Measurements from ENCODE around the gene MRPL36. TPM values are rescaled to one million over a fixed set of nuclear protein-coding genes. Genes with fewer than 3 reads are reported as not detected.
A peak's percentile ranks its signal among the peaks of the same experiment; 100 is the strongest.
"Not testable (repeated sequence)": the region's sequence is repeated elsewhere in the genome, so short reads cannot be mapped to it uniquely, and the experiment has no call there.

Gene MRPL36
- total and polyA plus RNA-seq, 9 donors, result 26.8 to 60.7 (median 34.0) TPM

GRCh38 chr5:1799110-1799601 is 481 bp downstream of the MRPL36 start:
- intact Hi-C loops (cut with DNase I), result no loop called here
- 0 to 1% (median 0%) methylated on average over 7 to 35 of the region's 35 CpGs for WGBS, 3 donors
- peak overlapping the region; percentile 75 to 87 for H3K27ac ChIP-seq
- peak overlapping the region; percentile 95 for H3K4me3 ChIP-seq
- no peaks in the 10 kb centered on the region for H3K27me3 ChIP-seq
- H3K9me3 ChIP-seq, result no peaks in the 10 kb centered on the region
- peak; percentile 50 to 66 (median 57) for DNase-seq
- H3K36me3 ChIP-seq, result no peaks in the 10 kb centered on the region
- peaks cover 7% of the 10 kb centered on the region for H3K4me1 ChIP-seq (ENCODE audit: insufficient read depth)
- TF ChIP-seq EP300 (IDR thresholded peaks at IDR 0.05), result no peak
- no peak for TF ChIP-seq CTCF (IDR thresholded peaks at IDR 0.05)
- TF ChIP-seq POLR2A (IDR thresholded peaks at IDR 0.05), result no peak

DNA sequence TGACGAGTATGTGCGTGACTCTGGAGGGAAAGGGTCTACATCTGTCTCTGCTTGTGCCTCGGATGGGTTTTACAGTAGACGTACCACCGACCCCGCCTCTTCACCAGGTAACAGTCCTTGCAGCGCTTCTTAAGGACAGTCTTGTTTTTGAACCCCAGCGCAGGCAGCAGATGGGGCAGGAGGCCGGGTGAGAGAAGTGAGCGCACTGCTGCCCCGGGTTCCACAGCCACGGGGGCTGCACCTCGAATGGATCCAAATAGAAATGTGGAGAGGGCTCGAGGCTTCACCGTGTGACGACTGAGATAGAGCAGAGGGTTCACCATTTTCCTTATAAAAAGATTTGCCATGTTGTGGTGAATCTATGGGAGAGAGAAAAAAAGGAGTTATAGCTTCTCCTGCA is 1.0 kb downstream of the MRPL36 start:
- H3K4me1 ChIP-seq (ENCODE audit: insufficient read depth); DNase-seq; H3K27me3 ChIP-seq; H3K9me3 ChIP-seq; intact Hi-C loops (cut with DNase I); H3K36me3 ChIP-seq: not testable (repeated sequence)
- 85 to 88% (median 87%) methylated on average over 16 of the region's 16 CpGs for WGBS, 3 donors
- H3K4me3 ChIP-seq, result peak overlapping the region; percentile 95
- H3K27ac ChIP-seq, result peak overlapping the region in 1 of 2 donors; percentile 75

- no peak for DNase-seq
- TF ChIP-seq CTCF (IDR thresholded peaks at IDR 0.05) (no peak), POLR2A (IDR thresholded peaks at IDR 0.05) (no peak), EP300 (IDR thresholded peaks at IDR 0.05) (no peak)
- WGBS, 3 donors, result 74 to 94% (median 86%) methylated on average over 11 of the region's 11 CpGs
- Histone ChIP-seq H3K27me3 (no peaks in the 10 kb centered on the region), H3K27ac (no peak overlapping the region), H3K4me3 (no peak overlapping the region), H3K36me3 (no peaks in the 10 kb centered on the region), H3K9me3 (no peaks in the 10 kb centered on the region), H3K4me1 (ENCODE audit: insufficient read depth) (peaks cover 7% of the 10 kb centered on the region)
- intact Hi-C loops (cut with DNase I), result no loop called here
Observed at GRCh38 chr5:1797855-1798254, 1.8 kb downstream of the MRPL36 start.

- TF ChIP-seq CTCF (IDR thresholded peaks at IDR 0.05), result no peak
- TF ChIP-seq EP300 (IDR thresholded peaks at IDR 0.05), result no peak
- TF ChIP-seq POLR2A (IDR thresholded peaks at IDR 0.05), result no peak
- DNase-seq, result no peak
- intact Hi-C loops (cut with DNase I), result no loop called here
- Histone ChIP-seq H3K27ac (no peak overlapping the region), H3K27me3 (no peaks in the 10 kb centered on the region), H3K4me3 (no peak overlapping the region), H3K9me3 (no peaks in the 10 kb centered on the region), H3K36me3 (no peaks in the 10 kb centered on the region), H3K4me1 (ENCODE audit: insufficient read depth) (peaks cover 7% of the 10 kb centered on the region)
- 86 to 93% (median 89%) methylated on average over 18 of the region's 18 CpGs for WGBS, 3 donors
Observed at GRCh38 chr5:1797103-1797800, 2.4 kb downstream of the MRPL36 start.

DNA sequence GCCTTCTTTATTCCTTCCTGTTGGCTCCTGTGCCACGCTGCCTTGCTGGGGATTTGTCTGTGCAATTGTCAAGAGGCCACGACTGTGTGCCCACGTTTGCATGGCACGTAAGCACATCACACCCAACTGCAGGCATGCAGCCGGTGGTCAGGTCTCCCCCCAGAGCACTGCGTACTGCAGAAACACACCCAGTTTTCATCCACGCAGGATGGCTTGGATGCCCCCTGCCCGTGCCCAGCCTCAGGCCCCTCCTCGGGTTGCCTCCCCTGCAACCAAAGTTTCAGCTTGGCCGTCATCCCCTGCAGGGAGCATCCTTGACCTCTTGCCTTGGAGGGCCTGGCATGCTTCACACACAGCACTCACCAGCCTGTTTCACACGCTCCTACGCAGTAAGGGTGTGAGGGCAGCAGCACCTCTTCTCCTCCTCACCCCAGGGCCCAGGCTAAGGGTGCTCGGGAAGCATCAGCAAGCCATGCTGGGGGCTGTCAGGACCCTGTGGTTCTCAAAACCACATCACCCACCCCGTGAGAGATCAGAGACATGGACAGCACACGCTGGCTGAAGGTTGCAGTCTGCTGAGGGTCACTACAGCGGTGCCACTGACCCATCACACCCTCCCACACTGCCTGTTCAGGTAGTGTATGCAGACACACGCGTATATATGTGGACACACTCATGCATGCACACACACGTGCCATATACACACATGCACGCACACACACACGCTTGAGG is 3.1 kb downstream of the MRPL36 start:
- DNase-seq, result peak in 1 of 5 donors; percentile 26
- Histone ChIP-seq H3K36me3 (no peaks in the 10 kb centered on the region), H3K27ac (no peak overlapping the region), H3K4me3 (no peak overlapping the region), H3K9me3 (no peaks in the 10 kb centered on the region), H3K4me1 (ENCODE audit: insufficient read depth) (peaks cover 5% of the 10 kb centered on the region), H3K27me3 (no peaks in the 10 kb centered on the region)
- intact Hi-C loops (cut with DNase I), result no loop called here
- no peak for TF ChIP-seq POLR2A (IDR thresholded peaks at IDR 0.05)
- no peak for TF ChIP-seq CTCF (IDR thresholded peaks at IDR 0.05)
- TF ChIP-seq EP300 (IDR thresholded peaks at IDR 0.05), result no peak
- WGBS, 3 donors, result 71 to 86% (median 77%) methylated on average over 21 of the region's 21 CpGs

All from ovary (tissue), 9 donors.